ENCODE measurements around the gene ATXN7.

ATXN7 gene

DNA sequence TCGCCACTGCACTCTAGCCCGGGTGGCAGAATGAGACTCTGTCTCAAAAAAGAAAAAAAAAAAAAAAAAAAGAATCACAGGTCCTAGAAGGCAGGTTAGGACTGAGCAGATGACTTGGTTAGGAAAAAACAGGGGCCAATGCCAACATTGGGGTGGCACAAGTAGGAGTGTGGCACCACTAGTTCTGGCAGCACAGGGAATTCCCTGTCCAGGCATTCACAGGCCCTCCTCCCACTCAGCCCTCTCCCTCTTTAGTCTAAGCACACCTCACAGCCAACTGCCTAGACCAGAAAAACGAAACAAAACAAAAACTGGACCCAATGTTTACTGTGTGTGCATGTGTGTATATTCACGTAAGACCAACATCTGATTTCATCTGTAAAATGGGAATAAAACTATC is 10.6 kb upstream of the ATXN7 start:
- no peak overlapping the region for H3K27ac Mint-ChIP-seq
- H3K9me3 Mint-ChIP-seq, result no peaks in the 10 kb centered on the region
- no peaks in the 10 kb centered on the region for H3K27me3 Mint-ChIP-seq

DNA sequence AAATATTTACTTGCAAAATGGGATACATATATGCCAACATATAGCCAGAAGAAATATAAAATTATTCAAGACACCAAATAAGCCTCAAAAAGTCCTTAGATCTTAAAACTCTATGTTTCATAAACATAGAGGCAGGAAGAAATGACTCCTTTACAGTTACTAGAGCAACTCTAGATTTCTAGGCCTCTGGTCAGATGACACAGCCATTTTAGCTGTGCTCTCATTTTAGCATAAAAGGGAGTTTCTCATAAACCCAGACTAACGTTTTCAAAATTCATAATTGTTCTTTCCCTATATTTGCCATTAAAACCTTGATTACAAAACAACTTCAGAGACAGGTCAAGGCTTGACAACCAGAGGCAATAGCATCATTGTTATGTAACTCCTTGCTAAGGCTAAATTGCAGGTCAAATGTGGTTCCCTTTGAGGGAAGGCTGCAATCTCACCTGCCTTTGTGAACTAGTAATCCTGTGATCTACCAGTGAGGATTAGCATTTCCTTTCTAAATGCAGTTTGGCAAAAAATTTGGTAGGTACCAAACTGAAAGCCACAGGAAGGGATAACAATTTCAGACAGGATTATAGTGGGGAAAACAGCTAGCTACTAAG is 8.2 kb upstream of the ATXN7 start:
- peaks cover 2% of the 10 kb centered on the region for H3K36me3 Mint-ChIP-seq
- H3K9me3 Mint-ChIP-seq, result no peaks in the 10 kb centered on the region
- no peak for DNase-seq (ENCODE audit: low spot score in 2 of 2)
- no peaks in the 10 kb centered on the region for H3K27me3 Mint-ChIP-seq
- H3K27ac Mint-ChIP-seq, result no peak overlapping the region
- no peak overlapping the region for H3K4me3 Mint-ChIP-seq
- ATAC-seq (ENCODE audit: low read depth), result no peak
- H3K4me1 Mint-ChIP-seq, result peaks cover 10% of the 10 kb centered on the region

More for the DNA sequence above, 10.6 kb upstream of the ATXN7 start:
- no peak overlapping the region for H3K4me3 Mint-ChIP-seq
- ATAC-seq (ENCODE audit: low read depth), result no peak
- peaks cover 2% of the 10 kb centered on the region for H3K36me3 Mint-ChIP-seq
- H3K4me1 Mint-ChIP-seq, result peaks cover 4% of the 10 kb centered on the region
- DNase-seq (ENCODE audit: low spot score in 2 of 2), result no peak

DNA sequence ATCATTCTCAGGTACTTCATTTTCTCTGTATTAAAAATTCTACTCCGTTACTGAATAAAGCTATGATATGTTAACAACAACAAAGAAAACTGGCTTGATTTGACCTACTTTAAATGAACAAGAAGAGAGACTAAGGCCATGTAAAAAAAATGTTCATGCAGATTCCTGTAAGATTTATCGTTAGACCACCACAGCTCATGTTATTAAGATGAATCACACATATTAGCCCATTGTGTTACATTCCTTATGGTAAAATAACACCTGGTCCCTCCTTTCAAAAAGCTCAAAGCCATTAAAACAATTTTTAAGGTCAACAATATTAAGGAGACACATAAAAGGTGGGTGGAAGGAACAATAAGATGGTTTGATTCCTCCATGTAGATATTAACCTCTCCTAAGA is 6.4 kb upstream of the ATXN7 start:
- H3K4me1 Mint-ChIP-seq, result peaks cover 17% of the 10 kb centered on the region

DNA sequence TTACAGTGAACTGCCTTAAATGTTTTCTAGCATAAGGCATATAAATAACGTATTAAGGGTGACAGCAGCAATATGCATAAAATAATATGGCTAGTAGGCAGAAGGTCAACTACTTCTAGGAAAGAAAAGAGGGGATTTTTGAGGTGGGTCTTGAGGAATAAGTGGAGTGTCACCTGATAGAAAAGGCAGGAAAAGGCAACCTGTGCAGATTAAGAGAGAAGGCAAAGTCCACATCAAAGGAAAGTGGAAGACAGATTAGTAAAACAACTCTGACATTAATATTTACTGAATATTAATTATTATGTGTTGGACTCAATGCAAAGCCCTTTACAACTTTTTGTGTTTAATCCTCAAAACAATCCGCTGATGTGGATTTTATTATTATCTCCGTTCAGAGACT is 2.9 kb upstream of the ATXN7 start:
- ATAC-seq (ENCODE audit: low read depth) (no peak), DNase-seq (ENCODE audit: low spot score in 2 of 2) (no peak)
- H3K9me3 Mint-ChIP-seq, result no peaks in the 10 kb centered on the region
- H3K27me3 Mint-ChIP-seq, result no peaks in the 10 kb centered on the region
- no peak overlapping the region for H3K27ac Mint-ChIP-seq
- no peaks in the 10 kb centered on the region for H3K36me3 Mint-ChIP-seq
- H3K4me1 Mint-ChIP-seq, result peaks cover 29% of the 10 kb centered on the region
- H3K4me3 Mint-ChIP-seq, result no peak overlapping the region

More for the DNA sequence above, 6.4 kb upstream of the ATXN7 start:
- ATAC-seq (ENCODE audit: low read depth), result no peak
- H3K36me3 Mint-ChIP-seq, result peaks cover 2% of the 10 kb centered on the region
- H3K27ac Mint-ChIP-seq, result no peak overlapping the region
- no peak for DNase-seq (ENCODE audit: low spot score in 2 of 2)
- no peaks in the 10 kb centered on the region for H3K27me3 Mint-ChIP-seq
- no peak overlapping the region for H3K4me3 Mint-ChIP-seq
- H3K9me3 Mint-ChIP-seq, result no peaks in the 10 kb centered on the region

DNA sequence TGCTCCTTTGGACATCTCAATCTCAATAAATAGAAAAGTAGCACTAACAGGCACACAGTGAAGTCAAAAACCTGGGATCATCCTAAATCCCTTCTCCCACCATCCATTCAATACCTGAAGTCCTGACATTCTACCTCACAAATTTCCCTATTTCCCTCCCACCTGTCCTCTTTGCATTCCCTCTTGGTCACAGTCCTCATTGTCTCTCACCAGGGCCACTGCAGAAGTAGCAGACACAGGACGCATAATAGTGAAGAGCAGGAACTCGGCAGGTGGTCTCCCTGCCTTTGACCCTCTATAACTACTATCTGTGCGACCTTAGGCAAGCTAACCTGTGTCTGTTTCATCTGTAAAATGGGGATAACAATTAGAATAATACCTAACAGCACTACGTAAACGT is 2.4 kb upstream of the ATXN7 start:
- Mint-ChIP-seq H3K27ac (peak overlapping the region; percentile 5), H3K4me1 (peaks cover 29% of the 10 kb centered on the region), H3K4me3 (no peak overlapping the region), H3K36me3 (no peaks in the 10 kb centered on the region), H3K9me3 (no peaks in the 10 kb centered on the region), H3K27me3 (no peaks in the 10 kb centered on the region)
- no peak for DNase-seq (ENCODE audit: low spot score in 2 of 2)
- ATAC-seq (ENCODE audit: low read depth), result no peak

DNA sequence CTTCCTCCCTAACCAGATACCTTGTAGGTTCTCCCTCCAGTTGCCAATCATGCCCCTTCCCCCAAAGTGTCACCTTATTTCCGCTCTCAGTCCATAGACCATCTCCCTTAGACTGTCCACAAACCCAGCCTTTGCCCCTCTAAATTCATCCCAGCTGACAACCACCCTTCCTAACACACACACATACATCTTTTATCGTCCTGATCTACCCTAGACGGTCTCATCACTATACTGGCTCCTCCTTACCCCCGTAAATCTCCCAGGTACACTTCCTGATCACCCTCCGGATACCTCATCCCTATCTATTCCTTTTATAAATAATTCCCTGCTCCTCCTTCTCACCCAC is 890 bp upstream of the ATXN7 start:
- Mint-ChIP-seq H3K4me1 (peaks cover 29% of the 10 kb centered on the region), H3K27ac (peak overlapping the region; percentile 73), H3K4me3 (peak overlapping the region; percentile 95), H3K27me3 (no peaks in the 10 kb centered on the region), H3K9me3 (no peaks in the 10 kb centered on the region), H3K36me3 (peaks cover 2% of the 10 kb centered on the region)
- ATAC-seq (ENCODE audit: low read depth) (no peak), DNase-seq (ENCODE audit: low spot score in 2 of 2) (no peak)

DNA sequence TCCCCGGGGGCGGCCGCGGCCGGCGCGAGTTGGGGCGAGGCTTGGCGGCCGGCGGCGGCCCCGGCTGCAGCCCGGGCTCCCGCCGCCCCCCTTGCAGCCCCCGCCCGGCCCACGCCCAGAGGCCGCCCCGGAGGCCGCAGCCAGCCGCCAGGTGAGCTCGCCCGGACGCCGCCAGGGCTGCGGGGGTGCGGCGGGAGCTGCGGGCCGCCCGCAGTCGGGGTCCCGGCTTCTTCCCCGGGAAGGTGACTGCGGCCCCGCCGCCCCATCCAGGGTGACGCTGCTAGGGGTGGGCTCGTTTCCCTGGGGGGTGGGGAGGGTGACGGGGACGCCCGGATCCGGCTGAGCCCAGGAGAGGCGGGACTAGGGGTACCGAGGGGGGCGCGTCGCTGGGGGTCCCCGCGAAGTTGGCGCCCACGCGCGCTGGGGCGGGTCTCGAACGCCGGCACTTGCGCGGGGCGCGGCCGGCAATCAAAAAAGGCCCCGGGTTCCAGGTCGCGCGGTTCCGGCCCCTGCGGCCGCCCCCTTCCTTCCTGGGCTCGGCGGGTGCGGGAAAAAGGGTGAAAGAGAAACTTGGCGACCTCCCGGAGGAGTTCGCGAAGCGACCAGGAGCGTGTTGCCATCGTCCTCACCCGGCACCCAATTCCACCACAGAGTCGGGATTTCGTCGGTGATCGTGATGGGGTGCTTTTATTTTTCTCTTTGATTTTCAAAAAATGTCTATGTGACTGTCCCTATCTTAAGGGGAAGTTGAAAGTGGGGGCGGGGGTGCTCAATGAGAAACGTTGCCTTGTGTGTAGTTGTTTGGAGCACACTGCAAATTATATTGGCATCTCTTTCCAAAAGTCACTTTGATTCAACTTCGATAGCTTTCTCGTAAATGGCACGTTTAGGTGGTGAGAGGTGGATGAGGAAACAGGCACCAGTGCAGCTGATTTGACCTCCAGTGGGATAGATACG is 619 bp downstream of the ATXN7 start:
- H3K4me1 Mint-ChIP-seq, result peaks cover 28% of the 10 kb centered on the region
- peaks cover 2% of the 10 kb centered on the region for H3K36me3 Mint-ChIP-seq
- H3K4me3 Mint-ChIP-seq, result peak overlapping the region; percentile 91
- peak; percentile 18 to 55 for DNase-seq (ENCODE audit: low spot score in 2 of 2)
- no peaks in the 10 kb centered on the region for H3K9me3 Mint-ChIP-seq
- peak; percentile 62 for ATAC-seq (ENCODE audit: low read depth)
- H3K27ac Mint-ChIP-seq, result peak overlapping the region; percentile 93
- H3K27me3 Mint-ChIP-seq, result no peaks in the 10 kb centered on the region

DNA sequence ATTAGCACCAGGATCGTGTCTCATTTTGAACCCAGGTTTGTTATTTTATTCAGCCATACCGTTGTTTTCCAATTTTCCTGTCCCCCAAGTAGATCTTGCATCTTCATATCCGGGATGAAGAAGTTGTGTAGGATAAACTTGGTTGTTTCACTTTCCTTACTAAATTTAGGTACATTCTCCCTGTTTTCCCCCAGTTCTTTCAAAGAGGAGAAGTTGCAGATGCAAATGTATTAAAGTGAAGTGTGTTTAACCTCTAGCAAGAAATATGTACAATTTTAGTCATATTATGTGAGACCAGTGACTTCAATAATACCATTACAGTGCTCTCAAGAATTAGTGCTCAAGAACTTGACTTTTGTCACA is 1.3 kb downstream of the ATXN7 start:
- Mint-ChIP-seq H3K9me3 (no peaks in the 10 kb centered on the region), H3K27ac (peak overlapping the region; percentile 93), H3K36me3 (peaks cover 2% of the 10 kb centered on the region), H3K4me1 (peaks cover 30% of the 10 kb centered on the region), H3K27me3 (no peaks in the 10 kb centered on the region), H3K4me3 (peak overlapping the region; percentile 91)
- no peak for ATAC-seq (ENCODE audit: low read depth)
- DNase-seq (ENCODE audit: low spot score in 2 of 2), result no peak

DNA sequence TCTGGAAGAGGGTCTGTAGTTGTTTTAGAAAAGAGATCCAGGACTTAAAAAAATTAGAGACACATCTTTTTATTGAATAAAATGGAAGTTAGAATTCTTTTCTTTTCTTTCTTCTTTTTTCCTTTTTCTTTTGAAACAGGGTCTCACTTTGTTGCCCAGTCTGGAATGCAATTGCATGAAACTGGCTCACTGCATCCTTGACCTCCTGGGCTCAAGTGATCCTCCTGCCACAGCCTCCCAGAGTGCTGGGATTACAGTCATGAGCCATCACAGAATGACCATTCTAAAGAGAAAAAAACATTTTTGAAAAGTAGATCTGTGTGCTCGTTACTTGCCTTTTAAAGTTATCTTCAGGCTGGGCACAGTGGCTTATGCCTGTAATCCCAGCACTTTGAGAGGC is 3.6 kb downstream of the ATXN7 start:
- Mint-ChIP-seq H3K36me3 (peaks cover 2% of the 10 kb centered on the region), H3K4me3 (no peak overlapping the region), H3K27me3 (no peaks in the 10 kb centered on the region), H3K9me3 (no peaks in the 10 kb centered on the region), H3K4me1 (peaks cover 33% of the 10 kb centered on the region), H3K27ac (no peak overlapping the region)
- no peak for ATAC-seq (ENCODE audit: low read depth)
- no peak for DNase-seq (ENCODE audit: low spot score in 2 of 2)

DNA sequence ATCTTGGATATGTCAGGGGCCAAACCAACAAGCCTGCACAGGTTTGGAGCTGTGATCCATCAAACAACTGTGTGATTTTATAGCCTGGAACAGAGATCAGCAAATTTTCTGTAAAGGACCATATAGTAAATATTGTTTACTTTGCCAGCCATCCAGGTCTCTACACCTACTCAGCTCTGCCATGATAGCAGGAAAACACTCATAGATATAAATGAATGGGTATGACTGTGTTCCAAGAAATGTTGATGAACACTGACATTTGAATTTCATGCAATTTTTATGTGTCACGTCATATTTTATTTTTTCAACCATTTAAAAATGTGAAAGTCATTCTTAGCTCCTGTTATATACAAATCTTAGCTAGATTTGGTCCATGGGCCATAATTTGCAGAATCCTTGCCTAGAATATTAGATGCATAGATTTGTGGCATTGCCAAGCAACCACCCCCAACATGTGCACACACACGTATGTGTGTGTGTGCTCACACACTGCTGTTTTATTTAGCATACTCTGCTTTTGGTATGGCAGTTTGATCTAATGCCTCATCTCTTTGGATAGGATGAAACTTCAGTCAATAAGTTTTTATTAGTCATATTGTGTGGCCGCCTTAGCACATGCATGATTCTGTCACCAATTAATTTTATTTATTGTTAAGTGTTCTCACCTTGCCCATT is 6.4 kb downstream of the ATXN7 start:
- ATAC-seq (ENCODE audit: low read depth) (no peak), DNase-seq (ENCODE audit: low spot score in 2 of 2) (no peak)
- H3K4me1 Mint-ChIP-seq, result peaks cover 30% of the 10 kb centered on the region
- H3K9me3 Mint-ChIP-seq, result no peaks in the 10 kb centered on the region
- H3K27me3 Mint-ChIP-seq, result no peaks in the 10 kb centered on the region
- H3K4me3 Mint-ChIP-seq, result no peak overlapping the region
- no peak overlapping the region for H3K27ac Mint-ChIP-seq
- peaks cover 6% of the 10 kb centered on the region for H3K36me3 Mint-ChIP-seq

DNA sequence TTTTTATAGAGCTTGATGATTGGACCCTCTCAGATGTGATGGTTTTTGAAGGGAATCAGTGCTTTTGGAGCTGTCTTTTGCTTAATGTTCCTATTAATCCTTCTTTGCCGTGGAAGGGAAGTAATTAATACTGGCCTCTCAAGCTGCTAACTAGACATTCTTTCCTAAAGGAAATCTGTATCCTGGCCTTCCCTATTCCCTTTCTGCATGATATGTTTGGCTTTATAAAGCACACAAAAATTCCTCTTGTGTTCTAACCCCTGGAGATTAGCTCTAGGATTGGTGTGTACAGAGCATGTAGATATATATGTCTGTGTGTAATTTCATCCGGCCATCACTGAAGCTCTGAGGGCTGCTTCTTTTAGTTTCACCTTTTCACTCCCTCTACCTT is 6.9 kb downstream of the ATXN7 start:
- ATAC-seq (ENCODE audit: low read depth) (no peak), DNase-seq (ENCODE audit: low spot score in 2 of 2) (no peak)
- Mint-ChIP-seq H3K27me3 (no peaks in the 10 kb centered on the region), H3K9me3 (no peaks in the 10 kb centered on the region), H3K4me3 (no peak overlapping the region), H3K36me3 (peaks cover 6% of the 10 kb centered on the region), H3K4me1 (peaks cover 32% of the 10 kb centered on the region), H3K27ac (peak overlapping the region; percentile 12)

DNA sequence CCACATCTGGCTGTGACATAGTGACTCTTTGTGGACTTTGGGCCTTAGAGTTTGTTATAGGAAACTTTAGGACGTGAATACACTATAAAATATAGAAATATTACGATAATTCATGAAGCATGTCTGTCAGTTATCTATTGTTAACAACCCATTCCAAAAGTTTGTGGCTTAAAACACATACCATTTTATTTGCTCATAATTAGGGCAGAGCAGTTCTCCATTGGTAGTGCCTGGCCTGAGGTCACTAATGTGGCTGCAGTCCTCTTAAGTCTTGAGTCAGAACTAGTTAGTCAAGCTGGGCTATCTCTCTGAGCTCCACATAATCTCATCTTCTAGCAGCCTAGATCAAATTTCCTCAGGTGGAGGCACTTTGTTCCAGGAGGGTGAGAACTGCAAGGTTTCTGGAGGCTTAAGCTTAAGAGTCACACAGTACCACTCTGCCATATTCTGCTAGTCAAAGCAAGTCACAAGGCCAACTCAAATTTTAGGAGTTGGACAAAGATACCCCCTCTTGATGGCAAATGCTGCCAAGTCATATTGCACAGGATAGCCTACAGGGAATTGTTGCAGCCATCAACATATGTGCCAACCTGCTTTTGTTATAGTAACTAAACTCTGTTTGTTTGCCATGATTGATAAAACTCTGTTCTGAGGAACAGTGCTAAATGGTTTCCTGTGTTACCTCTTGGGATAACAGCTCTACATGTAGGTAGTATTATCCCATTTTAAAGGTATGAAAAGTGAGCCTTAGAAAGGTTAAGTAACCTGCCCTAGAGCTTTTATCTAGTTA is 8.7 kb downstream of the ATXN7 start:
- no peak for ATAC-seq (ENCODE audit: low read depth)
- H3K4me3 Mint-ChIP-seq, result no peak overlapping the region
- no peak overlapping the region for H3K27ac Mint-ChIP-seq
- H3K9me3 Mint-ChIP-seq, result no peaks in the 10 kb centered on the region
- DNase-seq (ENCODE audit: low spot score in 2 of 2), result no peak
- no peaks in the 10 kb centered on the region for H3K27me3 Mint-ChIP-seq
- H3K36me3 Mint-ChIP-seq, result peaks cover 4% of the 10 kb centered on the region
- peaks cover 38% of the 10 kb centered on the region for H3K4me1 Mint-ChIP-seq

DNA sequence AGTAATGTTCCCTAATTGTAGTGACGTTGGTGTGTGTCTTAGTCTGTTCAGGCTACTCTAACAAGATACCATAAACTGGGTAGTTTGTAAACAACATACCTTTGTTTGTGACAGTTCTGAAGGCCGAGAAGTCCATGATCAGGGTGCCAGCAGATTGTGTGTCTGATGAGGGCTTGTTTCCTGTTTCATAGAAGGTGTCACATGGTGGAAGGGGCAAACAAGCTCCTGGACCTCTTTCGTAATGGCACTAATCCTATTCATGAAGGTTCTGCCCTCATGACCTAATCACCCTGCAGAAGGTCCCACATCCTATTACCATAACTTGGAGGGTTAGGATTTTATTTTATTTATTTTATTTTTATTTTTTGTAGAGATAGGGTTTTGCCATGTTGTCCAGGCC is 11.1 kb downstream of the ATXN7 start:
- peaks cover 44% of the 10 kb centered on the region for H3K4me1 Mint-ChIP-seq
- no peak overlapping the region for H3K4me3 Mint-ChIP-seq

DNA sequence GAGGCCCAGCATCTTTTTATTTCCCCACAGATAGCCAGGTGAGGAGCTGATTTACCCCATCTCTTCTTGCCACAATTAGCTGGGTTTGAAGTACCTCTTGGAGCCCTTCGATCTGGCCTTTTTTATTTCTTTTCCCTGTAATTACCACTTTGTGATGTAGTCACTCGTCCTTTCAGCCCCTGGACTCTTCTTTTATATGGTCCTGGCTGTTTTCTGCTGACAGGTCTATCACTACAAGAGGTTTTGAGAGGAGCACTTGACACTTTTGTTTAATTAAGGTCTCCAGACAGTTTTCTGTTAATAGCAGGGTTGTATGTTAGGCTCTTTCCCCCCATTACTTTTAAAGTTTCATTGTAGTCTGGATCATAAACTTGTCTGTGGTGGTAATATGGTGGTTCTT is 11.8 kb downstream of the ATXN7 start:
- Mint-ChIP-seq H3K27me3 (no peaks in the 10 kb centered on the region), H3K27ac (peak overlapping the region; percentile 17), H3K4me1 (peaks cover 51% of the 10 kb centered on the region), H3K9me3 (no peaks in the 10 kb centered on the region), H3K36me3 (peaks cover 6% of the 10 kb centered on the region), H3K4me3 (no peak overlapping the region)
- ATAC-seq (ENCODE audit: low read depth) (no peak), DNase-seq (ENCODE audit: low spot score in 2 of 2) (no peak)

More for the DNA sequence above, 11.1 kb downstream of the ATXN7 start:
- Mint-ChIP-seq H3K9me3 (no peaks in the 10 kb centered on the region), H3K27ac (no peak overlapping the region), H3K27me3 (no peaks in the 10 kb centered on the region), H3K36me3 (peaks cover 4% of the 10 kb centered on the region)
- no peak for DNase-seq (ENCODE audit: low spot score in 2 of 2)
- ATAC-seq (ENCODE audit: low read depth), result no peak

Measured in memory B cell (primary cell).